Keratinocyte (primary cell): Measurements from ENCODE around the gene CAP2. TPM values are rescaled to one million over a fixed set of nuclear protein-coding genes. Genes with fewer than 3 reads are reported as not detected.

Experiments
- DNase-seq: peaks from one replicate; pipeline ENCODE4 v3.0.0-alpha.2; 2011; ENCODE audit warnings: low read depth, missing footprints, low spot score
- FAIRE-seq: peaks from 2 replicates; lab custom pipeline; 2011; peaks lifted over from hg19 to GRCh38; lab: Jason Lieb, UNC
- H2AFZ ChIP-seq: 2 replicates; pipeline ENCODE4 v1.6.0; 2012; ENCODE audit warnings: low read length, control low read depth, inconsistent platforms; ENCODE audit not compliant: control insufficient read depth
- H3K27ac ChIP-seq: 2 replicates; pipeline ENCODE4 v1.5.1; 2011; ENCODE audit warnings: low read length; ENCODE audit not compliant: control insufficient read depth, insufficient read depth
- H3K27me3 ChIP-seq: 3 replicates; pipeline ENCODE4 v1.6.0; 2011; ENCODE audit warnings: low read length; ENCODE audit not compliant: control insufficient read depth, insufficient read depth; ENCODE audit errors: extremely low read depth
- H3K36me3 ChIP-seq, 2 experiments: 2 replicates in 1 of 2; 3 replicates in 1 of 2; pipeline ENCODE4 v1.5.1; 2011; ENCODE audit warnings: low read length in 2 of 2, mild to moderate bottlenecking in 1 of 2; ENCODE audit not compliant: control insufficient read depth in 2 of 2, insufficient read depth in 2 of 2; ENCODE audit errors: extremely low read depth in 1 of 2
- H3K4me1 ChIP-seq: 3 replicates; pipeline ENCODE4 v1.5.1; 2011; ENCODE audit warnings: low read length; ENCODE audit not compliant: control insufficient read depth, insufficient read depth; ENCODE audit errors: extremely low read depth
- H3K4me2 ChIP-seq: 3 replicates; pipeline ENCODE4 v1.6.0; 2011; ENCODE audit warnings: low read depth, low read length; ENCODE audit not compliant: control insufficient read depth, insufficient read depth; ENCODE audit errors: extremely low read depth
- H3K4me3 ChIP-seq, 3 experiments: fragments of 200-600 bp in 1 of 3; sonication (generic) in 1 of 3; 2 replicates in 2 of 3; 3 replicates in 1 of 3; pipeline ENCODE4 v1.5.1; 2011 to 2016; ENCODE audit warnings: low read length in 3 of 3, mild to moderate bottlenecking in 3 of 3, control low read depth in 2 of 3, inconsistent platforms in 1 of 3, low read depth in 1 of 3, mixed read lengths in 1 of 3, mixed run types in 1 of 3, moderate library complexity in 1 of 3; ENCODE audit not compliant: control insufficient read depth in 2 of 3, insufficient read depth in 2 of 3; ENCODE audit errors: extremely low read depth in 1 of 3
- H3K79me2 ChIP-seq: 2 replicates; pipeline ENCODE4 v1.6.0; 2012; ENCODE audit warnings: low read length; ENCODE audit not compliant: control insufficient read depth, insufficient read depth
- H3K9ac ChIP-seq: 3 replicates; pipeline ENCODE4 v1.6.0; 2011; ENCODE audit warnings: low read length; ENCODE audit not compliant: control insufficient read depth, insufficient read depth; ENCODE audit errors: extremely low read depth
- H3K9me1 ChIP-seq: 3 replicates; pipeline ENCODE4 v1.6.0; 2011; ENCODE audit warnings: low read length; ENCODE audit not compliant: control insufficient read depth, insufficient read depth; ENCODE audit errors: extremely low read depth
- H3K9me3 ChIP-seq: 2 replicates; pipeline ENCODE4 v1.5.1; 2012; ENCODE audit warnings: low read depth, low read length; ENCODE audit not compliant: control insufficient read depth
- H4K20me1 ChIP-seq: 3 replicates; pipeline ENCODE4 v1.6.0; 2011; ENCODE audit warnings: low read length; ENCODE audit not compliant: control insufficient read depth, insufficient read depth; ENCODE audit errors: extremely low read depth
- CTCF ChIP-seq, 3 experiments: IDR thresholded peaks in 1 of 3; conservative IDR thresholded peaks in 1 of 3; optimal IDR thresholded peaks in 1 of 3; 2 replicates in 2 of 3; 3 replicates in 1 of 3; pipeline versions ENCODE3 to v1.5.1; 2011; ENCODE audit warnings: low read length in 3 of 3, mild to moderate bottlenecking in 3 of 3, moderate library complexity in 2 of 3, control low read depth in 1 of 3, inconsistent platforms in 1 of 3; ENCODE audit not compliant: insufficient read depth in 2 of 3; ENCODE audit errors: extremely low read depth in 1 of 3
- EZH2 ChIP-seq: IDR thresholded peaks from one replicate; pipeline ENCODE4 v1.6.1; 2012; ENCODE audit warnings: inconsistent platforms, mild to moderate bottlenecking, low read length, moderate library complexity
- dilution Hi-C: fragments of 300-500 bp; cut with MboI; formaldehyde crosslinking; loops from one replicate; pipeline ENCODE4 v1.7.0; 2020; ENCODE audit warnings: low sequenced_read_pairs; ENCODE audit not compliant: extremely low pct_ligation_motif_present
- polyA plus RNA-seq, 5 experiments: library from polyadenylated mRNA; depleted of rRNA in 3 of 5; stranded (reverse) in 3 of 5; stranded (forward) in 1 of 5; unstranded in 1 of 5; fragments of >200 nt; gene quantifications; 1 replicate in 1 of 5; 2 replicates in 3 of 5; 3 replicates in 1 of 5; pipeline versions ENCODE4 v1.2.1 to v1.2.3, GENCODE V29; 2011 to 2012; ENCODE audit warnings: missing spikeins in 2 of 5, low read depth in 1 of 5, low replicate concordance in 1 of 5

CAP2 gene
- polyA plus RNA-seq, 1 donor (not counting 4 experiments of a cell fraction or from before 2014, with no cell fraction given) = 12.1 TPM

GRCh38 chr6:17527076-17527475, 133.7 kb downstream of the CAP2 start:
- no peak overlapping the region for H3K4me3 ChIP-seq
- DNase-seq (no peak), FAIRE-seq (no peak)
- H3K79me2 ChIP-seq = no peaks in the 10 kb centered on the region
- dilution Hi-C loops = no loop called here
- H3K27me3 ChIP-seq = no peaks in the 10 kb centered on the region
- TF ChIP-seq CTCF (optimal IDR thresholded peaks at IDR 0.05 in 1 of 3, IDR thresholded peaks at IDR 0.05 in 1 of 3, conservative IDR thresholded peaks at IDR 0.05 in 1 of 3; ENCODE audit: extremely low read depth in 1 of 3, insufficient read depth in 2 of 3, low read length in 3 of 3) (no peak), EZH2 (no peak)
- no peak overlapping the region for H3K9ac ChIP-seq
- H3K9me1 ChIP-seq = no peaks in the 10 kb centered on the region
- no peak overlapping the region for H2AFZ ChIP-seq
- no peaks in the 10 kb centered on the region for H4K20me1 ChIP-seq
- H3K4me1 ChIP-seq = no peaks in the 10 kb centered on the region
- H3K27ac ChIP-seq = no peak overlapping the region
- no peak overlapping the region for H3K4me2 ChIP-seq
- no peaks in the 10 kb centered on the region for H3K9me3 ChIP-seq
- peaks cover 0 to 6% of the 10 kb centered on the region in 2 experiments for H3K36me3 ChIP-seq

GRCh38 chr6:17530321-17530835, 137.0 kb downstream of the CAP2 start:
- no peak for FAIRE-seq

More at GRCh38 chr6:17530321-17530835, 137.0 kb downstream of the CAP2 start:
- no peak overlapping the region for H3K4me3 ChIP-seq
- no peaks in the 10 kb centered on the region for H3K27me3 ChIP-seq
- peaks cover 0 to 7% of the 10 kb centered on the region in 2 experiments for H3K36me3 ChIP-seq
- TF ChIP-seq CTCF (optimal IDR thresholded peaks at IDR 0.05 in 1 of 3, IDR thresholded peaks at IDR 0.05 in 1 of 3, conservative IDR thresholded peaks at IDR 0.05 in 1 of 3; ENCODE audit: extremely low read depth in 1 of 3, insufficient read depth in 2 of 3, low read length in 3 of 3) (no peak), EZH2 (no peak)
- dilution Hi-C loops = no loop called here
- H3K79me2 ChIP-seq = no peaks in the 10 kb centered on the region
- H3K9me3 ChIP-seq = no peaks in the 10 kb centered on the region
- no peak overlapping the region for H3K27ac ChIP-seq
- no peaks in the 10 kb centered on the region for H4K20me1 ChIP-seq
- H2AFZ ChIP-seq = no peak overlapping the region
- no peak overlapping the region for H3K9ac ChIP-seq
- H3K4me1 ChIP-seq = no peaks in the 10 kb centered on the region
- no peaks in the 10 kb centered on the region for H3K9me1 ChIP-seq
- H3K4me2 ChIP-seq = no peak overlapping the region
- no peak for DNase-seq
